ENCODE results near the gene SPRED1. TPM values are rescaled to one million over a fixed set of nuclear protein-coding genes. Genes with fewer than 3 reads are reported as not detected.

SPRED1 gene
- total RNA-seq (36.2 TPM), polyA plus RNA-seq (ENCODE audit: insufficient read depth, low read depth, low replicate concordance) (4.6 TPM)
- long read RNA-seq, donor 1, full-length matches to known transcripts: 4 of 4 reads
- long read RNA-seq, donor 1, partial matches to known transcripts: 0 of 4 reads
- long read RNA-seq, donor 1, other reads (novel, unspliced or antisense): 0 of 4 reads
- long read RNA-seq, donor 2, full-length matches to known transcripts: 4 of 4 reads
- long read RNA-seq, donor 2, partial matches to known transcripts: 0 of 4 reads
- long read RNA-seq, donor 2, other reads (novel, unspliced or antisense): 0 of 4 reads
- long read RNA-seq, donor 3, full-length matches to known transcripts: 6 of 6 reads
- long read RNA-seq, donor 3, partial matches to known transcripts: 0 of 6 reads
- long read RNA-seq, donor 3, other reads (novel, unspliced or antisense): 0 of 6 reads
- long read RNA-seq, donor 4, full-length matches to known transcripts: 9 of 9 reads
- long read RNA-seq, donor 4, partial matches to known transcripts: 0 of 9 reads
- long read RNA-seq, donor 4, other reads (novel, unspliced or antisense): 0 of 9 reads
- long read RNA-seq, donor 5: 0 reads
- long read RNA-seq, donor 6: 0 reads
- long read RNA-seq, donor 7, full-length matches to known transcripts: 32 of 46 reads
- long read RNA-seq, donor 7, partial matches to known transcripts: 1 of 46 reads
- long read RNA-seq, donor 7, other reads (novel, unspliced or antisense): 13 of 46 reads
- long read RNA-seq, donor 8, full-length matches to known transcripts: 5 of 12 reads
- long read RNA-seq, donor 8, partial matches to known transcripts: 7 of 12 reads
- long read RNA-seq, donor 8, other reads (novel, unspliced or antisense): 0 of 12 reads
- long read RNA-seq, donor 9, full-length matches to known transcripts: 4 of 4 reads
- long read RNA-seq, donor 9, partial matches to known transcripts: 0 of 4 reads
- long read RNA-seq, donor 9, other reads (novel, unspliced or antisense): 0 of 4 reads
- long read RNA-seq, donor 10, full-length matches to known transcripts: 7 of 7 reads
- long read RNA-seq, donor 10, partial matches to known transcripts: 0 of 7 reads
- long read RNA-seq, donor 10, other reads (novel, unspliced or antisense): 0 of 7 reads

- Histone ChIP-seq H3K9me3 (ENCODE audit: control insufficient read depth in 2 of 3, insufficient read depth in 1 of 3, low read length in 3 of 3) (no peaks in the 10 kb centered on the region), H3K27ac (ENCODE audit: low read depth in 2 of 2, low read length in 2 of 2) (peak within 1 kb of the TSS; percentile 96), H3K4me3 (ENCODE audit: low read length in 3 of 3) (peak within 1 kb of the TSS; percentile 90 to 94 (median 92)), H3K9ac (ENCODE audit: low read length in 3 of 3) (peak within 1 kb of the TSS; percentile 74 to 89 (median 75)), H3K4me1 (ENCODE audit: control insufficient read depth in 2 of 3, insufficient read depth in 2 of 3, low read depth in 1 of 3, low read length in 3 of 3) (peaks cover 2 to 9% (median 5%) of the 10 kb centered on the region in 3 donors), H3K36me3 (ENCODE audit: control insufficient read depth in 2 of 3, insufficient read depth in 3 of 3, low read length in 3 of 3) (no peaks in the 10 kb centered on the region), H3K27me3 (ENCODE audit: control insufficient read depth, insufficient read depth, low read length) (no peaks in the 10 kb centered on the region)
- DNase-seq: peak in 4 of 5 donors; percentile 71 to 94 (median 86)
- intact Hi-C loops (cut with DNase I): no loop called here
- no peak for TF ChIP-seq CTCF (IDR thresholded peaks at IDR 0.05; ENCODE audit: borderline replicate concordance, extremely low read depth, insufficient read depth)
- no peak for FAIRE-seq
Measured at GRCh38 chr15:38252481-38253350, at the start of gene SPRED1. Gene SPRED1 (plus strand): TSS chr15:38252836. CDS start chr15:38253186, 350 bp downstream.

GRCh38 chr15:38205526-38206272 lies 46.9 kb upstream of the SPRED1 start:
- FAIRE-seq (no peak), DNase-seq (no peak)
- H3K9ac ChIP-seq (ENCODE audit: low read length in 3 of 3): no peak overlapping the region
- H3K4me1 ChIP-seq (ENCODE audit: control insufficient read depth in 2 of 3, insufficient read depth in 2 of 3, low read depth in 1 of 3, low read length in 3 of 3): peaks cover 0 to 5% (median 0%) of the 10 kb centered on the region in 3 donors
- TF ChIP-seq CTCF (IDR thresholded peaks at IDR 0.05; ENCODE audit: borderline replicate concordance, extremely low read depth, insufficient read depth): no peak
- no peaks in the 10 kb centered on the region for H3K9me3 ChIP-seq (ENCODE audit: control insufficient read depth in 2 of 3, insufficient read depth in 1 of 3, low read length in 3 of 3)
- no peak overlapping the region for H3K4me3 ChIP-seq (ENCODE audit: low read length in 3 of 3)
- no peaks in the 10 kb centered on the region for H3K27me3 ChIP-seq (ENCODE audit: control insufficient read depth, insufficient read depth, low read length)
- H3K36me3 ChIP-seq (ENCODE audit: control insufficient read depth in 2 of 3, insufficient read depth in 3 of 3, low read length in 3 of 3): no peaks in the 10 kb centered on the region
- intact Hi-C loops (cut with DNase I): no loop called here
- no peak overlapping the region for H3K27ac ChIP-seq (ENCODE audit: low read depth in 2 of 2, low read length in 2 of 2)

GRCh38 chr15:38207621-38208020 lies 45.0 kb upstream of the SPRED1 start:
- H3K4me3 ChIP-seq (ENCODE audit: low read length in 3 of 3): no peak overlapping the region
- FAIRE-seq (no peak), DNase-seq (no peak)
- H3K36me3 ChIP-seq (ENCODE audit: control insufficient read depth in 2 of 3, insufficient read depth in 3 of 3, low read length in 3 of 3): no peaks in the 10 kb centered on the region
- no peak overlapping the region for H3K27ac ChIP-seq (ENCODE audit: low read depth in 2 of 2, low read length in 2 of 2)
- no peak for TF ChIP-seq CTCF (IDR thresholded peaks at IDR 0.05; ENCODE audit: borderline replicate concordance, extremely low read depth, insufficient read depth)
- intact Hi-C loops (cut with DNase I): no loop called here
- no peaks in the 10 kb centered on the region for H3K9me3 ChIP-seq (ENCODE audit: control insufficient read depth in 2 of 3, insufficient read depth in 1 of 3, low read length in 3 of 3)
- H3K9ac ChIP-seq (ENCODE audit: low read length in 3 of 3): no peak overlapping the region
- H3K27me3 ChIP-seq (ENCODE audit: control insufficient read depth, insufficient read depth, low read length): no peaks in the 10 kb centered on the region
- H3K4me1 ChIP-seq (ENCODE audit: control insufficient read depth in 2 of 3, insufficient read depth in 2 of 3, low read depth in 1 of 3, low read length in 3 of 3): peaks cover 0 to 8% (median 0%) of the 10 kb centered on the region in 3 donors

Measured in kidney (tissue), 22 donors.